Measurements from ENCODE around the gene ARHGAP15. TPM values are rescaled to one million over a fixed set of nuclear protein-coding genes. Genes with fewer than 3 reads are reported as not detected.

Gene ARHGAP15
- total RNA-seq, 1 donor from 2014 or later = not detected

DNA sequence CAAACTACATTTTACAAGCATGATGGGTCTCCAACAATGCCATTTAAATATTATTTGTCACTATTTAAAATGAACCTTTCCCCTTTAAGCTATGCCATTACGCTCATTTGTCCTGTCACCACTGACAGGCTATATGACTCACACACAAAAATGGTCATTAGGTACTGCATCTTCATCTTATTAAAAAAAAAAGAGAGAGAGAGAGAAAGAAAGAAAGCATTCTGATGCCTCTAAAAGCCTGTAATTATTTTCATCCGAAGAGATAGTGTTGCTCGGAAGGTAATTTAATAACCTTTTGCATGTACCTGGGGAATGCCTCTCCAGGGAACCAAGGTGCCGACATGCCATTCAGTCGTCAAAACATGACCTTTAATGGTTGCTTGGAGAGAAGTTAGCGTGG is 226.7 kb downstream of the ARHGAP15 start:
- H3K4me3 ChIP-seq (ENCODE audit: low read depth, low read length) = no peak overlapping the region
- TF ChIP-seq, protein P1, sequence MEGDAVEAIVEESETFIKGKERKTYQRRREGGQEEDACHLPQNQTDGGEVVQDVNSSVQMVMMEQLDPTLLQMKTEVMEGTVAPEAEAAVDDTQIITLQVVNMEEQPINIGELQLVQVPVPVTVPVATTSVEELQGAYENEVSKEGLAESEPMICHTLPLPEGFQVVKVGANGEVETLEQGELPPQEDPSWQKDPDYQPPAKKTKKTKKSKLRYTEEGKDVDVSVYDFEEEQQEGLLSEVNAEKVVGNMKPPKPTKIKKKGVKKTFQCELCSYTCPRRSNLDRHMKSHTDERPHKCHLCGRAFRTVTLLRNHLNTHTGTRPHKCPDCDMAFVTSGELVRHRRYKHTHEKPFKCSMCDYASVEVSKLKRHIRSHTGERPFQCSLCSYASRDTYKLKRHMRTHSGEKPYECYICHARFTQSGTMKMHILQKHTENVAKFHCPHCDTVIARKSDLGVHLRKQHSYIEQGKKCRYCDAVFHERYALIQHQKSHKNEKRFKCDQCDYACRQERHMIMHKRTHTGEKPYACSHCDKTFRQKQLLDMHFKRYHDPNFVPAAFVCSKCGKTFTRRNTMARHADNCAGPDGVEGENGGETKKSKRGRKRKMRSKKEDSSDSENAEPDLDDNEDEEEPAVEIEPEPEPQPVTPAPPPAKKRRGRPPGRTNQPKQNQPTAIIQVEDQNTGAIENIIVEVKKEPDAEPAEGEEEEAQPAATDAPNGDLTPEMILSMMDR (IDR thresholded peaks at IDR 0.05; ENCODE audit: insufficient read depth, low read length, poor library complexity, severe bottlenecking) = no peak
- no peaks in the 10 kb centered on the region for H3K27me3 ChIP-seq (ENCODE audit: control insufficient read depth, insufficient read depth, low read length)
- no peak for DNase-seq (ENCODE audit: low read depth)
- no peaks in the 10 kb centered on the region for H3K36me3 ChIP-seq (ENCODE audit: control insufficient read depth, insufficient read depth, low read length)

DNA sequence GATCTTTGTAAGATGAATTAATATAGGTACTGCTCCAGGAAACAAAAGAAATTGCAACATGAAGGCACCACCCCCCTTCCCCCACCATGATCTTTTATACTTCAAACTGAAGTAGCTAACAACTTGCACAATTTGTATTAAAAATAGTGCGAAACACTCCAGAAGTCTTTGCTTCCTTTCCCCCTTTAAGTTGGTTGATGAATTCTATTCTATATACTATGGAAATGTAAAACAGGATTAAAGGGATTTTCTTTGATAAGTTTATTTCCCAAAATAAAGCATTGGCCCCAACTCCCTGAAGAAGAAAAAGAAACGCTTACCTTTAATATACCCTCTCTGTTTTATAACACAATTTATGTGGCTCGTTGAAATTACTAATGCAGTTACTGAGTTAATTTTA is 227.1 kb downstream of the ARHGAP15 start:
- no peak overlapping the region for H3K4me3 ChIP-seq (ENCODE audit: low read depth, low read length)

DNA sequence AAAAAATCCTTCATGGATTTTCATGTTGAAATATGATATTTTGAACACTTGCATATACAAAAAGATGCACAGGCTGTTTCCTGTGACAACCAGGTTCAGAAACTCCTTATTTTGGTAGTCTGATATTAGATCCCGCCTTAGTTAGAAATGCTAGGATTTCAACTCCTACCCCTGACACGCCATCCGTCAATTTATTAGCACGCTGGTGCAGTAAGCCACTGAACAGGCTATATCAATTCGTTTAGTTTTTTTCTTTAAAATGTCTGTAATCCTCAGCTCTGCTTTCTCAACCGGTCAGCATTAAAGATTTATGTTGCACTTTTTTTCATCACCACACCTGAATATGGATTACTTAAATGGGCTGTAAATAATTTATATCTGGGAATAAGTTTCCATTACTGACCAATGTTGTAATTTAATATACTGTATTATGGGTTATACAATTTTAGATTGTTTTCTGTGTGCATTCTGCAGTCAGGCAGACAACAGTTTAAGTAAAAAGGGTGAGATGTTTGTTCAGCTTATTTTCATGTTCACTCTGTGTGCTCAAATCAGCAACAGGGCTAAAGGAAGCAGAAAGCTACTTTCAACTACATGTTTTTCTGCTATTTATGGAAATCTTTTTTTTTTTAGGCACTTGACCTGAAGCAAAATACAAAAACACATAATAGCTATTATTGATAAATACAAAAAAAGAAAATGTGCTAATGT is 227.7 kb downstream of the ARHGAP15 start:
- DNase-seq (ENCODE audit: low read depth) = no peak
- Histone ChIP-seq H3K27me3 (ENCODE audit: control insufficient read depth, insufficient read depth, low read length) (no peaks in the 10 kb centered on the region), H3K36me3 (ENCODE audit: control insufficient read depth, insufficient read depth, low read length) (no peaks in the 10 kb centered on the region), H3K4me3 (ENCODE audit: low read depth, low read length) (no peak overlapping the region)
- TF ChIP-seq, protein P1 (IDR thresholded peaks at IDR 0.05; ENCODE audit: insufficient read depth, low read length, poor library complexity, severe bottlenecking) = no peak

More for the DNA sequence above, 227.1 kb downstream of the ARHGAP15 start:
- TF ChIP-seq, protein P1 (IDR thresholded peaks at IDR 0.05; ENCODE audit: insufficient read depth, low read length, poor library complexity, severe bottlenecking) = no peak
- Histone ChIP-seq H3K27me3 (ENCODE audit: control insufficient read depth, insufficient read depth, low read length) (no peaks in the 10 kb centered on the region), H3K36me3 (ENCODE audit: control insufficient read depth, insufficient read depth, low read length) (no peaks in the 10 kb centered on the region)
- DNase-seq (ENCODE audit: low read depth) = no peak

DNA sequence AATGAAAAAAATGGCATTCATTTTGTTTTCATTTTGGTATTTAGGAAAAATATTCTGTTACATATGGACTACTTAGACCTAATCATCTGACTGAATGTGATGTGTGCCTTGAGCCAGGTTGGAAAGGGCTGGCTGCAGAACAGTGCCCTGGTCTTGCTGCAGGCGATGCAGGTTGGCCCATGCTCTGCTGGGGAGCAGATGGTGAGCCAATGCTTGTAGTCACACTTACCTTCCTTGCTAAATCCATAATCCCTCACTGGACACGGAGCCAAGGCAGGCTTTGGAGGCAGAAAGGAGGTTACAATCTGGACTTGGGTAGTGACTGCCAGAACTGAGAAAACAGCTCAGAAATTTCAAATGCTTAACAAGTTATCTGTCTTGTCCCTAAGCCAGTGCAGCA is 228.7 kb downstream of the ARHGAP15 start:
- Histone ChIP-seq H3K27me3 (ENCODE audit: control insufficient read depth, insufficient read depth, low read length) (no peaks in the 10 kb centered on the region), H3K36me3 (ENCODE audit: control insufficient read depth, insufficient read depth, low read length) (no peaks in the 10 kb centered on the region), H3K4me3 (ENCODE audit: low read depth, low read length) (no peak overlapping the region)
- TF ChIP-seq, protein P1 (IDR thresholded peaks at IDR 0.05; ENCODE audit: insufficient read depth, low read length, poor library complexity, severe bottlenecking) = no peak
- no peak for DNase-seq (ENCODE audit: low read depth)

DNA sequence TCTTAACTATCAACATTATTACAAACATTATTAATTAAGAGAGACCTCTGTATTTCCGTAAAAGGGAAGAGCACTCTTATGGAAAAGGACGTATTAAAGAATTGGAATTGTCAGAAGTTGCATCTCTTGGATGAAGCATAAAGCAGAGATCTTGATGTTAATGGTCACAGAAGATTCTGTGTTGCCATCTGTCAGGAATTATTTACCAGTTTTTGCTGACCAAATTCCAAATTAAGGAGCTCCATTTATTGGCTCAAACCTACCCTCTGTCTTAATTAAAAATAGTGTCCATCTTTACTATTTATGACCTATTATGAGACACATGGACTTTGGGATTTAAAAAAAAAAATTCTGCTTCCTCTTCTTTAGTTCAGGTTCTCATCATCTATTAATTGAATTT is 232.1 kb downstream of the ARHGAP15 start:
- Histone ChIP-seq H3K27me3 (ENCODE audit: control insufficient read depth, insufficient read depth, low read length) (no peaks in the 10 kb centered on the region), H3K4me3 (ENCODE audit: low read depth, low read length) (no peak overlapping the region), H3K36me3 (ENCODE audit: control insufficient read depth, insufficient read depth, low read length) (no peaks in the 10 kb centered on the region)
- DNase-seq (ENCODE audit: low read depth) = no peak
- TF ChIP-seq, protein P1 (IDR thresholded peaks at IDR 0.05; ENCODE audit: insufficient read depth, low read length, poor library complexity, severe bottlenecking) = no peak

DNA sequence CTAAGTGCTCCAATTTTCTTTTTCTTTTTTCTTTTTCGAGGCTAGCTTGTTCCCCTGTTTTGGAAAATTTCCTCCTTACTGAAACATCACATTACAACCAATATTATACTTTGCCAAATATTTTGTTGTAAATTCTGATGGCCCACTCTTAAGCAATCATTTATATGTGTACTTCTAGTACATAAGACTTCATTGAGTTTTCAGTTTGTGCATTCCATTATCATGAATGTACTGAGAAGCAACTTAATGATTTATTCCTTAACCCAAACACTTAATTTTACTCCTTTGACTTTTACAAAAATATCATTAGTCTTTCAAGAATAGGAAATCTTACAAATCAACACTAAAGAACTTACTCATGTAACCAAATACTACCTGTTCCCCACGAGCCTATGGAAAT is 242.4 kb downstream of the ARHGAP15 start:
- TF ChIP-seq, protein P1 (IDR thresholded peaks at IDR 0.05; ENCODE audit: insufficient read depth, low read length, poor library complexity, severe bottlenecking) = no peak
- Histone ChIP-seq H3K4me3 (ENCODE audit: low read depth, low read length) (no peak overlapping the region), H3K27me3 (ENCODE audit: control insufficient read depth, insufficient read depth, low read length) (no peaks in the 10 kb centered on the region), H3K36me3 (ENCODE audit: control insufficient read depth, insufficient read depth, low read length) (no peaks in the 10 kb centered on the region)
- DNase-seq (ENCODE audit: low read depth) = no peak

Measured in kidney epithelial cell (primary cell).